C4-2B (cell line): ENCODE measurements around the gene PKM.

Source experiments
- CTCF ChIP-seq: fragments of 450-650 bp; conservative IDR thresholded peaks from 2 replicates; pipeline ENCODE4 v1.5.1; 2017; ENCODE audit warnings: mild to moderate bottlenecking
- ZFX ChIP-seq: fragments of 450-650 bp; IDR thresholded peaks from 2 replicates; pipeline ENCODE4 v1.6.1; 2017

- TF ChIP-seq CTCF = no peak
- TF ChIP-seq ZFX = no peak
These were observed 33.9 kb downstream of the PKM start for GRCh38 chr15:72197041-72197459.
